ENCODE data around the gene KCNJ13.
"Not testable (repeated sequence)": the region's sequence is repeated elsewhere in the genome, so short reads cannot be mapped to it uniquely, and the experiment has no call there.

Gene KCNJ13

GRCh38 chr2:232770207-232770606 lies 6.2 kb downstream of the KCNJ13 start:
- intact Hi-C loops (cut with DNase I) = no loop called here
- DNase-seq = no peak

- intact Hi-C loops (cut with DNase I) = no loop called here
Observed at GRCh38 chr2:232767866-232768265, 8.5 kb downstream of the KCNJ13 start.

DNA sequence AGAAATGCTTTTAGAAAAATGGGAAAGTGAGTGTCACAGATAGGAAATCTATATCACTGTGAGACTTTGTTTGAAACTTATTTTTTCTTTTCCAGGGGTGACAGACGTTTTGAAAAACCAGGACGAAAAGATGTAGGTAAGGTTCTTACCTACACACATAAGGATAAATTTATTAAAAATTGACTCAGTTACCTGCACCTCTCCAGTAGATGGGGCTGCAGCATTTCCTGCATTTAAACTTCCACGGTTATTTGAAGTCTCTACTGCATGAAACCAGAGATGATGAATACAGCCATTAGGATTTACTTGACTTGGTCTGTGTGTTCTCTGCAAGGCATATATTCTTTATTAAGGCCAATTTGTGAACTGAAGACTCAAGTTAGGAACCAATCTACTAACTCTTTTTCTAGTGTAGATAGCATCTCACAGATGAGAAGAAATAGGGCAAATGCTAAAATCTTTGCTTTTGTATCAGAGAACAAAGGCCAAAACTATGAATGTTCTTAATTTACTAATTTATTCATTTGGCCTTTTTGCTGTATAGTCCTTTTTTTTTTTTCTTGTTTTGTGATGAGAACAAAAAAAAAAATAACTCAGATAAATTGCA lies 15.0 kb downstream of the KCNJ13 start:
- intact Hi-C loops (cut with DNase I) = no loop called here
- DNase-seq = no peak

More at GRCh38 chr2:232767866-232768265, 8.5 kb downstream of the KCNJ13 start:
- no peak for DNase-seq

DNA sequence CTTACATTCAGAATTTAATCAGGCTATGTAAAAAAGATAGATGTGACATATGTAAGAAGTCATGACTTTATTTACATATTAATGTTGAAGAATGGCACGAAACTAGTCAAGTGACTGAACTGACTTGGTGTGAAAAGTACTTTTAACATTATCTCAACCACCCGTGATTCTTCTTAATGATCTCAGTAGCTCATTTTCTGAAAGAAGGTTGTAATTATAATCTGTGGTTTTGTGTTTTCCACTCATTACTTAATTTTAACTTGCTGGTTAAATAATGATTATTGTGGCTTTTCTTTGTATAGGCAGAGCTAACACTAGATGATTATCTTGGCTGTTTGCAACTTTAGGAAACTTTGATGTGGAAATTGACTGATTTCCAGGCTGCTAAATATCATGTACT lies 18.5 kb downstream of the KCNJ13 start:
- intact Hi-C loops (cut with DNase I) = no loop called here

DNA sequence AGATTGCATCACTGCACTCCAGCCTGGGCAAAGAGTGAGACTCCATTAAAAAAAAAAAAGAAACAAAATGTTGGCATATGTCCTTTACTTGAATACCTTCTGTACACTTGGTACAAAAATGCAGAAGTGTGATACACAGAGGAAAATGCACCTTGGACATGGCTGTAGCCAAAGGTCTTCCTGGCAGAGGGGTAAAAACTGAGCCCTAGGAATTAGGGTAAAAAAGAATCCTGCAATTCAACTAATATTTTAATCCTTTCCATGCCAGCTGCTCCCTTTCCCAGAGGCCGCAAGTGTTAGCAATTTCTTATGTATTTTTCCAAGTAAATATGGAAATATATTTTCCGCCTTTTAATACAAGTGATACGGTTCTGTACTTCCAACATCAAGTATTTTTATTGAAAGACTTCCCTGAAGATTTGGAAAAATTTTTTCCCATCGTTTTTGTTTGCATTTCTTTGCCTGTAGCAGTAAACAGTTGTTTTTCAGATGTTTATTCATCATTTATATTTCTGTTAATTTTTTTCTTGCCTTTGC lies 26.2 kb downstream of the KCNJ13 start:
- DNase-seq = no peak
- intact Hi-C loops (cut with DNase I) = no loop called here

More for the DNA sequence above, 18.5 kb downstream of the KCNJ13 start:
- DNase-seq = no peak

- intact Hi-C loops (cut with DNase I) = no loop called here
- no peak for DNase-seq
Observed at GRCh38 chr2:232749331-232749730, 27.0 kb downstream of the KCNJ13 start.

DNA sequence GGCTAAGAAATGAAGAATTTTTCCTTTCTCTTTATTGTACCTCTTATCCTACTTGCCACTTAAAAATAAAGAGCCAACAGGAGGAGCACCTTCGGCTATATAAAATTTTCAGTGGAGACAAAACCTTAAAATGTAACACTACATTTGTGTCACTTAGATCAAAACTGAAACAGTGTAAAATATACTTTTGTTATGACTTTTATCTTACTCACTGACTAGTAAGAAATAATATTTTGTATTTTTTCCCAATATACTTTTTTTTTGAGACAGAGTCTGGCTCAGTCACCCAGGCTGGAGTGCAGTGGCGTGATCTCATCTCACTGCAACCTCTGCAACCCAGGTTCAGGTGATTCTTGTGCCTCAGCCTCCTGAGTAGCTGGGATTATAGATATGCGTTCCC lies 28.3 kb downstream of the KCNJ13 start:
- intact Hi-C loops (cut with DNase I) = no loop called here
- no peak for DNase-seq

DNA sequence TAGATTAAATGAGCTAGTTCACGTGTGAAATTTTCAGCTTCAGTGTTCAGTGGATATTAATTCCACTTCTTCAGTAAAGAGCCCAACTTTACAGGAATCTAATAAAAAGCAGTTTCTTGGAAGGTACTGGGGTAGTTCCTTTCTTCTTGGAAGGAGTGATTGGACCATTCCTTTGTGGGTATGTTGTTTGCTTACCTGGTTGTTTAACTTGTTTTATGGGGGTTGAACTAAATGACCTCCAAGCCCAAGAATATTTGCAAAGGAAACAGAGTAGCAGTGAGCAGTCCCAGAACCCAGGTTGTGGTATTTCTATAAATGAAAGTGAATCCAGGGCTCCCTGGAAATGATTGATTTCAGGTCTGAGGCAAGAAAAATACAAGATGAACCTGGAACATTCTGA lies 31.4 kb downstream of the KCNJ13 start:
- intact Hi-C loops (cut with DNase I) = no loop called here
- DNase-seq = no peak

GRCh38 chr2:232741972-232742371 lies 34.4 kb downstream of the KCNJ13 start:
- intact Hi-C loops (cut with DNase I) = no loop called here
- DNase-seq = no peak

GRCh38 chr2:232741294-232741693 lies 35.1 kb downstream of the KCNJ13 start:
- DNase-seq = no peak
- intact Hi-C loops (cut with DNase I) = no loop called here

GRCh38 chr2:232731470-232731869 lies 44.9 kb downstream of the KCNJ13 start:
- intact Hi-C loops (cut with DNase I) = no loop called here

DNA sequence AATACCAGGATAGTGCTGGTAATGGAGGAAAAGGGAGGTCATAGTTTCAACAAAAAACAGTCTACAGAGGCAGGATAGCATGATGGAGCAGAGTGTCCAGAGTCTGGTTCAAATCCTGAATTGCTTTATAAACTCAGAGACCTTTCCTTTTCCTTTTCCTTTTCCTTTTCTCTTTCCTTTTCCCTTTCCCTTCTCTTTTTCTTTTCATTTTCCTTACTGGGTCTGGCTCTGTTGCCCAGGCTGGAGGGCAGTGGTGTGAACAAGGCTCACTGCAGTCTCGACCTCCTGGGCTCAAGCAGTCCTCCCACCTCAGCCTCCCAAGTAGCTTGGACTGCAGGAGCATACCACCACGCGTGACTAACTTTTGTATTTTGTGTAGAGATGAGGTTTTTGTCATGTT lies 47.6 kb downstream of the KCNJ13 start:
- DNase-seq = no peak
- intact Hi-C loops (cut with DNase I) = no loop called here

More at GRCh38 chr2:232731470-232731869, 44.9 kb downstream of the KCNJ13 start:
- DNase-seq = no peak

- DNase-seq = no peak
- intact Hi-C loops (cut with DNase I) = no loop called here
Observed at GRCh38 chr2:232723027-232723426, 53.3 kb downstream of the KCNJ13 start.

DNA sequence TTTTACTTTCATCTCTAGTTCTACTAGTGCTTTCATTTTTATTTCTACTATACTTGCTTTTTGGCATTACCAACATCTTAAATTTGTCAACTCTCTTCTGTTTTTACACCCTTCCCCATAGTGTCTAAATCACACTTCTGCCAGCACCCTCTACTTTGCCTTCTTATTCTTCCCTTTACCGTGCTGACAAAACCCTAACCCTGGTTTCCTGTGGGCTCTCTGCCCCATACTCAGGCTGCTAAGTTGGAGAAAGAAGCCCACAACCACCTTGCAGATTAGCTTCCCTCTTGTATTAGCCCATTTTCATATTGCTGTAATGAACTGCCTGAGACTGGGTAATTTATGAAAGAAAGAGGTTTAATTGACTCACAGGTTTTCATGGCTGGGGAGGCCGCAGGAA lies 54.5 kb downstream of the KCNJ13 start:
- no peak for DNase-seq
- intact Hi-C loops (cut with DNase I) = no loop called here

- DNase-seq = no peak
- intact Hi-C loops (cut with DNase I) = no loop called here
Observed at GRCh38 chr2:232721261-232721660, 55.1 kb downstream of the KCNJ13 start.

GRCh38 chr2:232720056-232720455 lies 56.3 kb downstream of the KCNJ13 start:
- DNase-seq; intact Hi-C loops (cut with DNase I): not testable (repeated sequence)
